ENCODE results near the gene AQP12B.
"Not testable (repeated sequence)": the region's sequence is repeated elsewhere in the genome, so short reads cannot be mapped to it uniquely, and the experiment has no call there.

Gene AQP12B

GRCh38 chr2:240701091-240701735, 18.5 kb upstream of the AQP12B start:
- DNase-seq: no peak

DNA sequence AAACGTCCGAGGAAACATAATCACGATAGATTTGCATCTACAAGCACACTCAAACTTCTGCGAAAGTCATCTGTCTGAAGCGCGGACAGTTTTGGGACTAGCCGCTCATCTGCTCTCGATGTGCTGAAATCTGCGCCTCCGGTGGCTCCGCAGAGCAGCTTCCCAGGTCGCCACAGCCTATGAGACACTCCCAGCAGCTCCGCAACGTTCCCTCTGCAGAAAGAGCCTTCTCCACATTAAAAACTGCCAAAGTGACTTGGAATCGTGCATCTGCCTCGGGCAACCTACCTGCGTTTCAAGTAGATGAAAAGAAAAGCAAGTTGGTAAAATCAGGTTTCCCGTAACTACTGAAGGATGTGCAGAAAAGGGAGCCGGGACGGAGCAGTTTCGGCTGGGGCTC, 17.9 kb upstream of the AQP12B start:
- not testable (repeated sequence) for DNase-seq

DNA sequence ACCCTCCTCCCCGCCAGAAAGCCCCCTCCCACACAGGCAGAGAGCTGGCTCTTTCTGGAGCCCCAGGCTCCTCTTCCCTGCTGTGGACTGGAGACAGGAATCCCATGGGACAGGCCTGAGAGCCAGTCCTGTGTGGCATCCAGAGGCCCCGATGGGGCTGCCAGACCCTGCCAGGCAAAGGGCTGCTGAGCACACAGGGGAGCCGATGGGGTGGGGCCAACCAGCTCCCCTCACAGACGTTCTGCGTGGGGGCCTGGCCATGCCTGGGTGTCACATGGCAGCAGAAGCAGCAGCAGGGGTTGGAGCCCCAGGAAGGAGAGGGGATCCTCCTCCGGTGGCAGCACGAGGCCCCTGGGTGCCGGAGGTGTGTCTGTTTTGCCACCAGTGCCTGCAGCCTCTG, 17.1 kb upstream of the AQP12B start:
- not testable (repeated sequence) for DNase-seq

DNA sequence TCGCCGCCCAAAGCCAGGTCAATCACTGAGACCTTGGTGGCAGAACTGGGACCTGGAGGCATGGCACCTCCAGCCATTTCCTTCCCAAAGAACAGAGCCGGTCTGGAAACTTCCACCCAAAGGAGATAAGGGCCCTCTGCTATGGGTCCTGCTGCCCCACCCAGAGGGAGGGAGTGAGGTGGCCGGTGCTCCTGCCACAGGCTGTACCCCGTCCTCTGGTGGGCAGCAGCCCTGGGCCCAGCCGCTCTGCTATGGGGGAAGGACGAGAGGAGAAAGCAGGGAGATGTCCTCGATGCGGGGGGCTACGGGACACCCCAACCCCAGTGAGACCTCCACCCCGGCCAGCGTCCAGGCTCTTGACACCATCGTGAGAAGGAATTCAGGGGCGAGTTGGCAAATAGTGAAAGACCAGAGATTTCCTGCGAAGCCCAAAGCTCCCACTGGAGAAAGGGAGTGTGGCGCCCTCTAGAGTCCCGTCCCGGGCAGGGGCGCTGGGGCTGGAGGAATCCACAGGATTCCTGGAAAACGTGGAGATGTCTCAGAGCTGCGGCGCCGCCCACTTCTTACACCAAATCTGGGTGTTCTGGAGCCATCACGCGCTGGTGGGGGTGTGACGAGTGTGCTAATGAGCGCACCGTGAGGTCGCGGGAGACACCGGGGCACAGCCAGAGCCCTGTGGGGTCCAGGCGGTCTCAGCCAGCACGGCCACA, 16.3 kb upstream of the AQP12B start:
- DNase-seq: not testable (repeated sequence)

GRCh38 chr2:240696469-240696868, 13.8 kb upstream of the AQP12B start:
- DNase-seq: not testable (repeated sequence)

- DNase-seq: not testable (repeated sequence)
Observed at GRCh38 chr2:240695593-240695992, 12.9 kb upstream of the AQP12B start.

GRCh38 chr2:240694304-240694703, 11.6 kb upstream of the AQP12B start:
- DNase-seq: not testable (repeated sequence)

GRCh38 chr2:240692583-240693561, 10.2 kb upstream of the AQP12B start:
- DNase-seq: not testable (repeated sequence)

DNA sequence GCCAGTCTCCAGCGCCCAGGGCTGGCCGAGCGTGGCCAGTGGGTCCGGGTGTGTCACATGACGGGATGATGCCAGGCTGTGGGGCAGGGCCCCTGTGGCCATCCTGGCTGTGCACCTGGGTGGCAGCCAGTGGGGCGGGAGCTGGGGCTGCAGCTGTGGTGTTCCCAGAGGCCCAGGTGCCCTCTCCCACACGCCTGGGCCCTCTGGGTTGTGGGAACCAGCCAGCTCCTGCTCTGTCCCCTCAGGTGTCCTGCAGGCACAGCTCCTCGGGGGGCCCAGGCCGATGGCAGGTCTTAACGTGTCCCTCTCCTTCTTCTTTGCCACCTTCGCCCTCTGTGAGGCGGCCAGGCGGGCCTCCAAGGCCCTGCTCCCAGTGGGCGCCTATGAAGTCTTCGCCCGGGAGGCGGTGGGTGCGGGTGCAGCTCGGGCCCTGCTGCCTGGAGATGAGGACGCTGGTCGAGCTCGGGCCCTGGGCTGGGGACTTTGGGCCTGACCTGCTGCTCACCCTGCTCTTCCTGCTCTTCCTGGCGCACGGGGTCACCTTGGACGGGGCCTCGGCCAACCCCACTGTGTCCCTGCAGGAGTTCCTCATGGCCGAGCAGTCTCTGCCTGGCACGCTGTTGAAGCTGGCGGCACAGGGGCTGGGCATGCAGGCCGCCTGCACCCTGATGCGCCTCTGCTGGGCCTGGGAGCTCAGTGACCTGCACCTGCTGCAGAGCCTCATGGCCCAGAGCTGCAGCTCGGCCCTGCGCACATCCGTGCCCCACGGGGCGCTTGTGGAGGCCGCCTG, 9.1 kb upstream of the AQP12B start, which contains the start of gene AQP12A:
Gene AQP12A, plus strand, starts transcription at position 236 of the 790 bp plus-strand sequence. Its CDS starts 48 bp downstream, at position 284.
- DNase-seq: not testable (repeated sequence)

- not testable (repeated sequence) for DNase-seq
Observed at GRCh38 chr2:240691075-240691427, 8.4 kb upstream of the AQP12B start.

- not testable (repeated sequence) for DNase-seq
Observed at GRCh38 chr2:240690421-240691074, 7.9 kb upstream of the AQP12B start.

DNA sequence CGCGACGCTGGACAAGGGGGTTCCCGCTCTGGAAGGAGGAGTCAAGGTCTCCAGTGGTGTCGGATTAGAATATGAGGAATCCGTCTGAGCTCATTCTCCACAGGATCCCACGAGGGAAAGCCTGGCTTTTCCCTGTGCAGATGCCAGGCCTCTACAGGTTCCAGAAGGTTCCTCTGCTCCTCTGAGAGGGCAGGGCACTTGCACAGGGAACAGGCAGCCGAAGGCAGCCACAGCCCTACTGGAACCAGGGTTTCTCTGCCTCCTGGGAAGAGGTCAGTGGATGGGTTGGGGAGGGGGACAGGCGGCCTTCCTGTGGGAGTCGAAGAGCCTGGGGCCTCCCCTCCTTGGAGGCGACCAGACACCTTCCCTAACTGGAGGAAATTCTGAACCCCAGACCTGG, 7.3 kb upstream of the AQP12B start:
- DNase-seq: no peak

- DNase-seq: no peak
Observed at GRCh38 chr2:240688553-240688919, 5.9 kb upstream of the AQP12B start.

DNA sequence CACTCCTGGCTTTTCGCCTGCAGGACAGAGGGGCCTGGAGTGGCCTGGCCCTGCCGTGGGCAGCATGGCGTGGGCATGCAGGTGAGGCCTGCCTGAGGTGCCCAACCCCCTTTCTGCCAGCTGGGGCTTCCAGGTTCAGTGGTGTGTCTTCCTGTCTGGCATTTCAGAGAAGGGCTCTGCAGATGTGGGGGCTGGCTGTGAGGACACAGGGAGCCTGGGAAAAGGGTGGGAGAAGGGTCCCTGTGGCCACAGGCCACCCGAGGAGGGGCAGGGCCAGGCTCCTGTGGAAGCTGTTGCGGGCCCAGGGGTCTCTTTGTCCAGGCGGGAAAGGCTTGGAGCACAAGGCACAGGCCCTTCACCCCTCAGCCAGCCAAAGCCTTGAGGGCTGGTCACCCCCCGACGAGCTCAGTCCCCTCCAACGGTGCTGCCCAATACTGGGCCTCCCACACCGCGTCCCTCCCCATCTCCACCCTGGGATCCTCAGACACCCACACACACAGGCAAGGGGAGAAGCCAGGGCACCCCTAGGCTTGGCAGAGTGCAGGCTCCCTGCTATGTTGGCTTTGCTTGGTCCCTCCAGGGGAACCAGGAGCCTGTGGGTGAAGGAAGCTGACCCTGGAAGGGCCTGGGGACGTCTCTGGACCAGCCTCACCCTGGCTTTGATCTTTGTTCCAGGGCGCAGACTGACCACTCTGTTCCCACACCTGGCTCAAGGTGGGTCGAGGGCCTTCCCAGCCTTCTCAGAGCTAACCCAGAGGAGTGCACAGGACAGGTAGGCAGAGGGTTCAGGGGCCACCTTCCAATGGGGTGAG, 5.3 kb upstream of the AQP12B start:
- no peak for DNase-seq

GRCh38 chr2:240687045-240687740, 4.5 kb upstream of the AQP12B start:
- no peak for DNase-seq

GRCh38 chr2:240686460-240686859, 3.8 kb upstream of the AQP12B start:
- DNase-seq: no peak

- DNase-seq: no peak
Observed at GRCh38 chr2:240685771-240686371, 3.2 kb upstream of the AQP12B start.

- DNase-seq: not testable (repeated sequence)
Observed at GRCh38 chr2:240683980-240684728, 1.5 kb upstream of the AQP12B start.

- not testable (repeated sequence) for DNase-seq
Observed at GRCh38 chr2:240683329-240683979, 769 bp upstream of the AQP12B start.

All from inflammatory macrophage treated with lipopolysaccharide for 4 hours (primary cell).